NCI-H2171 (cell line): ENCODE data around the gene CIZ1.

Experiments
- DNase-seq: peaks from one replicate; lab custom pipeline; 2025; lab: John Stamatoyannopoulos, UW

Gene CIZ1

GRCh38 chr9:128162215-128163026, 29.0 kb downstream of the CIZ1 start:
- no peak for DNase-seq

GRCh38 chr9:128161215-128161902, 30.0 kb downstream of the CIZ1 start:
- DNase-seq = peak; percentile 14

- DNase-seq = peak; percentile 45
Observed at GRCh38 chr9:128160603-128160987, 30.8 kb downstream of the CIZ1 start.

GRCh38 chr9:128159784-128160602, 31.4 kb downstream of the CIZ1 start, which contains the start of gene BBLN:
BBLN (plus strand) TSS chr9:128160265; CDS start chr9:128160408, 143 bp downstream.
- peak; percentile 98 for DNase-seq

- no peak for DNase-seq
Observed at GRCh38 chr9:128159522-128159783, 31.9 kb downstream of the CIZ1 start.

GRCh38 chr9:128155736-128156500, 35.5 kb downstream of the CIZ1 start:
- no peak for DNase-seq

GRCh38 chr9:128153947-128154695, 37.3 kb downstream of the CIZ1 start:
- DNase-seq = no peak

GRCh38 chr9:128153060-128153946, 38.1 kb downstream of the CIZ1 start:
- DNase-seq = no peak

GRCh38 chr9:128152133-128153059, 39.0 kb downstream of the CIZ1 start:
- no peak for DNase-seq

- DNase-seq = no peak
Observed at GRCh38 chr9:128151309-128152132, 39.9 kb downstream of the CIZ1 start.

- DNase-seq = no peak
Observed at GRCh38 chr9:128150594-128151308, 40.6 kb downstream of the CIZ1 start.

GRCh38 chr9:128149951-128150593, 41.3 kb downstream of the CIZ1 start:
- no peak for DNase-seq

- DNase-seq = no peak
Observed at GRCh38 chr9:128149001-128149701, 42.2 kb downstream of the CIZ1 start, which contains the start of gene LCN2. LCN2 (plus strand) TSS chr9:128149453; CDS start chr9:128149526, 73 bp downstream.

GRCh38 chr9:128148509-128149000, 42.8 kb downstream of the CIZ1 start:
- no peak for DNase-seq

- DNase-seq = no peak
Observed at GRCh38 chr9:128146591-128147120, 44.7 kb downstream of the CIZ1 start.

GRCh38 chr9:128145951-128146351, 45.4 kb downstream of the CIZ1 start:
- DNase-seq = no peak
